ENCODE data around the gene RDH16.

RDH16 gene

GRCh38 chr12:56933826-56934625 lies 23.4 kb downstream of the RDH16 start, which contains the start of gene SDR9C7:
TSS of gene SDR9C7 (minus strand) at chr12:56934408. CDS start at chr12:56934261, 147 bp downstream.
- H3K4me3 ChIP-seq (ENCODE audit: low read length): no peak within 1 kb of the TSS
- DNase-seq (ENCODE audit: low read depth): no peak
- no peak for TF ChIP-seq CTCF (conservative IDR thresholded peaks at IDR 0.05; ENCODE audit: low read depth, low read length)

- DNase-seq (ENCODE audit: low read depth): no peak
- no peak for TF ChIP-seq CTCF (conservative IDR thresholded peaks at IDR 0.05; ENCODE audit: low read depth, low read length)
- H3K4me3 ChIP-seq (ENCODE audit: low read length): no peak overlapping the region
Measured at GRCh38 chr12:56932867-56933266, 24.5 kb downstream of the RDH16 start.

- no peak overlapping the region for H3K4me3 ChIP-seq (ENCODE audit: low read length)
- DNase-seq (ENCODE audit: low read depth): no peak
- TF ChIP-seq CTCF (conservative IDR thresholded peaks at IDR 0.05; ENCODE audit: low read depth, low read length): no peak
Measured at GRCh38 chr12:56932146-56932545, 25.3 kb downstream of the RDH16 start.

- no peak overlapping the region for H3K4me3 ChIP-seq (ENCODE audit: low read length)
- DNase-seq (ENCODE audit: low read depth): peak; percentile 8
- TF ChIP-seq CTCF (conservative IDR thresholded peaks at IDR 0.05; ENCODE audit: low read depth, low read length): no peak
Measured at GRCh38 chr12:56931474-56931978, 25.9 kb downstream of the RDH16 start.

- no peak for DNase-seq (ENCODE audit: low read depth)
- no peak overlapping the region for H3K4me3 ChIP-seq (ENCODE audit: low read length)
- TF ChIP-seq CTCF (conservative IDR thresholded peaks at IDR 0.05; ENCODE audit: low read depth, low read length): no peak
Measured at GRCh38 chr12:56930241-56930640, 27.2 kb downstream of the RDH16 start.

GRCh38 chr12:56929780-56930179 lies 27.6 kb downstream of the RDH16 start:
- TF ChIP-seq CTCF (conservative IDR thresholded peaks at IDR 0.05; ENCODE audit: low read depth, low read length): no peak
- no peak for DNase-seq (ENCODE audit: low read depth)
- no peak overlapping the region for H3K4me3 ChIP-seq (ENCODE audit: low read length)

GRCh38 chr12:56928262-56928661 lies 29.1 kb downstream of the RDH16 start:
- no peak for TF ChIP-seq CTCF (conservative IDR thresholded peaks at IDR 0.05; ENCODE audit: low read depth, low read length)
- DNase-seq (ENCODE audit: low read depth): no peak
- no peak overlapping the region for H3K4me3 ChIP-seq (ENCODE audit: low read length)
